Stimulated activated CD4-positive, alpha-beta T cell treated with anti-CD3 and anti-CD28 coated beads, Interleukin-1b, Interleukin-23, amount 100 ng/mL, for 1 hour (primary cell): ENCODE data around the gene HECW1.
"Not testable (repeated sequence)": the region's sequence is repeated elsewhere in the genome, so short reads cannot be mapped to it uniquely, and the experiment has no call there.

Experiments
- DNase-seq, 2 donors: peaks; one replicate each; pipeline ENCODE4 v3.0.0-alpha.2; 2020; ENCODE audit warnings: low read depth in 2 of 2

HECW1 gene

GRCh38 chr7:43465581-43466554 is 353.4 kb downstream of the HECW1 start:
- no peak for DNase-seq

GRCh38 chr7:43467406-43467805 is 355.0 kb downstream of the HECW1 start:
- no peak for DNase-seq

- DNase-seq: no peak
Measured at GRCh38 chr7:43467846-43468245, 355.4 kb downstream of the HECW1 start.

- DNase-seq: no peak
Measured at GRCh38 chr7:43469051-43469450, 356.6 kb downstream of the HECW1 start.

- no peak for DNase-seq
Measured at GRCh38 chr7:43470110-43470509, 357.7 kb downstream of the HECW1 start.

- no peak for DNase-seq
Measured at GRCh38 chr7:43475983-43476382, 363.5 kb downstream of the HECW1 start.

- no peak for DNase-seq
Measured at GRCh38 chr7:43476896-43477295, 364.4 kb downstream of the HECW1 start.

- no peak for DNase-seq
Measured at GRCh38 chr7:43479042-43479441, 366.6 kb downstream of the HECW1 start.

GRCh38 chr7:43479543-43479942 is 367.1 kb downstream of the HECW1 start:
- no peak for DNase-seq

- no peak for DNase-seq
Measured at GRCh38 chr7:43480581-43480980, 368.1 kb downstream of the HECW1 start.

- no peak for DNase-seq
Measured at GRCh38 chr7:43481902-43482678, 369.6 kb downstream of the HECW1 start.

- DNase-seq: no peak
Measured at GRCh38 chr7:43482679-43483252, 370.3 kb downstream of the HECW1 start.

GRCh38 chr7:43484678-43485395 is 372.4 kb downstream of the HECW1 start:
- DNase-seq: no peak

GRCh38 chr7:43485580-43485979 is 373.1 kb downstream of the HECW1 start:
- DNase-seq: no peak

GRCh38 chr7:43486008-43486407 is 373.6 kb downstream of the HECW1 start:
- DNase-seq: not testable (repeated sequence)

- DNase-seq: no peak
Measured at GRCh38 chr7:43486634-43487033, 374.2 kb downstream of the HECW1 start.

GRCh38 chr7:43487731-43488073 is 375.3 kb downstream of the HECW1 start:
- DNase-seq: no peak

- no peak for DNase-seq
Measured at GRCh38 chr7:43489257-43489656, 376.8 kb downstream of the HECW1 start.

- no peak for DNase-seq
Measured at GRCh38 chr7:43490016-43490415, 377.6 kb downstream of the HECW1 start.

- no peak for DNase-seq
Measured at GRCh38 chr7:43491123-43491522, 378.7 kb downstream of the HECW1 start.

- no peak for DNase-seq
Measured at GRCh38 chr7:43491984-43492383, 379.5 kb downstream of the HECW1 start.

GRCh38 chr7:43492896-43493295 is 380.4 kb downstream of the HECW1 start:
- DNase-seq: no peak
